Measurements from ENCODE around the gene ARL4C.

Gene ARL4C, protein sequence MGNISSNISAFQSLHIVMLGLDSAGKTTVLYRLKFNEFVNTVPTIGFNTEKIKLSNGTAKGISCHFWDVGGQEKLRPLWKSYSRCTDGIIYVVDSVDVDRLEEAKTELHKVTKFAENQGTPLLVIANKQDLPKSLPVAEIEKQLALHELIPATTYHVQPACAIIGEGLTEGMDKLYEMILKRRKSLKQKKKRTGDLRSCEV

DNA sequence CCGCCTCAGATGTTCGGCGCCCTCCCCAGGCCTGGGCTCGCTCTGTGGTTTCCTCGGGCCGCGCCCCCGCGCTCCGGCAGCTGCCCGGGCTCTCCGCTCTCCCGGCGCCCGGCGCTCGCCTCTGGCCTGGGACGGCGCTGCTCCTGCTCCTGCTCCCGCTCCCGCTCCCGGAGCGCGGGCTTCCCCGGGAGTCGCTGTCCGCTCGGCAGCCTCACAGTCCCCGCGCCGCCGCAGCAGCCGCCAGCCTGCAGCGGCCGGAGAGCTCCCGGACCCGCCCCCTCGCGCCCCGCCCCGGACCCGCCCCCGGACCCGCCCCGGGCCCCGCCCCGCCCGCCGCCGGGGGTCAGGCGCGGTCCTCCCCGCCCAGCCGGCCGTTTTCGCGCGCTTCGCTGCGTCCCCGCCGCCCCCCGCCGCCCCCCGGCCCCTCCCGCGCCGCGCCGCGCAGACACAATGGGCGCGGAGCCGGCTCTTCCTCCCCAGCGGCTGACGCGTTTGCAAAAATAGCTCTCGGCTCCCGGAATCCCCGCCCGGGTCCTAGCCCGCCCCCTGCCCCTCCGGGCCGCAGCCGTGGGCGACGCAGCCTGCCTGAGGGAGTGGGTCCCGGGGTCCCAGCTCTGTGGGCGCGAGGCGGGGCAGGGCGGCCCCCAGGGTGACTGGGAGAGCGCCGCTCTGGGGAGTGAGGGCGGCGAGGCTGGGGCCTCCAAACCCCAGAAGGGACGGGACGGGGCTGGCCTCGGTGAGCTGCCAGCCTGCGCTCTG, at the start of gene ARL4C:
TSS of gene ARL4C (minus strand) at position 247 of the 759 bp plus-strand sequence. CDS start 495 bp downstream, outside the sequence.
- peak; percentile 67 for DNase-seq

GRCh38 chr2:234544659-234545611, 48.1 kb upstream of the ARL4C start:
- DNase-seq: peak; percentile 78

DNA sequence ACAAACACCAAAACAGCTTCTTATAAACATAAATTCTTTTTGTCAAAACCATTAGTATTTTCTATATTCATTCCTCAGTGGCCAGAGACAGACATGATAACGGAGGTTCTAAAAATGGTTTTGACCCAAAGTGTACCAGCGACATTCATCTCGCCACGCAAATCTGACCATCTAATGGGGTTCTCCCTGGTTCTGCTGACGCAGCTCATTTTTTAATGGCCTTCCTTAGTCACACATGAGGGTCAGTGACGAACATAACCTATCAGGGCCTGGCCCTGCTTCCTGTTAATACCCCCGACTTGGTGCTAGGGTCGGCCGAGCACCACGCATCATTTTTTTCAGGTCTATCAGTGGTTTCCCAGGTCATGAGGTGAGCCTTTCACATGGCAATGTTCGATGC, 45.9 kb upstream of the ARL4C start:
- DNase-seq: no peak

DNA sequence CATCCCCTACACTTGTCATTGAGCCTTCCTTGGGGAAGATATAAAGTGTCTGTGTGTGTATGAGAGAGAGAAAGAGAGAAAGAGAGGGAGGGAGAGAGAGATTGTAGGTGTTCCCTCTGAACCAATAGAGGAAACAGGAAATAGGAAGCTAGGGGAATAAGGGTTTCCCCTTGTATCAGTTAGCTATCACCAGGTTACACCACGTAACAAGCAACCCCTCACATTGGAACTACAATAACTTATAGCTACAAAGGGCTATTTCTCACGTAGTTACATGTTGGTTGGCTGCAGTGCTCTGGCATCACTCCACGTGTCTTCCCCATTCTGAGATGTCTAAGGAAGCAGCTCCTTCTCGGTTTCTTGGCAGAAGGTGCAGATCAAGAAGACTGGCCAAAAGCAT, 41.0 kb upstream of the ARL4C start:
- no peak for DNase-seq

DNA sequence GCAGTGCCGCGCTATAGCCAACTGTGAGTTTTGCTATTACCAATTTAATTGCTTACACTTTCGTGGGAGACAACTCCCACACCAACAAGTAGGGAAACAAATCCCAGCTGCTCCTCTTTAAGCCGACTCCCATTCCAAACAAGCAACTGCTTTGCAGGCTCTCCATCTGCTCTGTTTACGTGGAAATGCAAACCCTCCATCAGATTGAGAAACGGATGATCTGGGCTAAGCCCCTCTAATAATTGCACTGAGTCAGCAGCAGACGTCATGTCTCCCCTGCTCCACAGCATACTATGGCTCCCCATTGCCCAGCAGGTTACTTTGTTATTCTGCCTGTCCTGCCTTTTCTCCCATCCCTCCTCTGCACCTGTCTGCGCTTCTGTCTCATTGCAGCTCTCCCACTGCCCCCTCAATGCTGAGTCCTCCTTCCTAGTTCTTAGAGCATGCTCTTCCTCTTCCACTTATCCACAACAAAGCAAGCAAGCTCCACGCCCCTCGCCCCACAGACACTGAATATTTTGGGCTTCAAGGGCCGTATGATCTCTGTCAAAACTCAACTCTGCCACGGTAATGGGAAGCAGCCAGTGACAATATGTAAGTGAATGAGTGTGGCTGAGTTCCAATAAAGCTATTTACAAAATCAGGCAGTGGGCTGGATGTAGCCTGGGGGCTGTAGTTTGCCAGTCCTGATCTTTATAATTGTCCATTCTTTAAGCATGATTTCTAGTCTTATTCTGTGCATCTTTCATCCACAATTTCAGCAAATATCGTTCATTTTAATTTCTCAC, 39.5 kb upstream of the ARL4C start:
- DNase-seq: no peak

- DNase-seq: no peak
Observed at GRCh38 chr2:234535464-234535863, 38.6 kb upstream of the ARL4C start.

- DNase-seq: no peak
Observed at GRCh38 chr2:234534515-234534914, 37.6 kb upstream of the ARL4C start.

GRCh38 chr2:234533626-234534025, 36.7 kb upstream of the ARL4C start:
- DNase-seq: no peak

- DNase-seq: no peak
Observed at GRCh38 chr2:234528410-234529148, 31.7 kb upstream of the ARL4C start.

GRCh38 chr2:234526711-234527110, 29.8 kb upstream of the ARL4C start:
- DNase-seq: no peak

DNA sequence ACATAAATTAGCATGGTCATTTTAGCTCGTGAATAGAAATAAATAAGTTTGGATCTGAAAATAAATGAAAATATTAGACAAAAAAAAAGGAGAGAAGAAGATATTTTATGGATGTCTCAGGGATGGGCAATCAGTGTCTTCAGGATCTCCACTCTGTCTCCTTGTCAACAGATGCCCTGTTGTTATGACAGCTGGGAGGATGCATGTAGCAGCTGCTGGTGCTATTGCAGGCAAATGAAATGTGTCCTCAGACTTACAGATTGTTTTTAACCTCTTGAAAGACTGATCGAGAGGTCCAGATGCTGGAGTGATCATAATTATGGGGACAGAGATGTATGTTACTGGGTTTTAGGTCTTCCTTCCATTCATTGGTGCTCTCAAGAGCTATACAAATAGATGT, 24.7 kb upstream of the ARL4C start:
- no peak for DNase-seq

- DNase-seq: no peak
Observed at GRCh38 chr2:234518986-234519642, 22.2 kb upstream of the ARL4C start.

GRCh38 chr2:234517971-234518370, 21.1 kb upstream of the ARL4C start:
- DNase-seq: no peak

GRCh38 chr2:234514873-234515638, 18.2 kb upstream of the ARL4C start:
- DNase-seq: no peak

DNA sequence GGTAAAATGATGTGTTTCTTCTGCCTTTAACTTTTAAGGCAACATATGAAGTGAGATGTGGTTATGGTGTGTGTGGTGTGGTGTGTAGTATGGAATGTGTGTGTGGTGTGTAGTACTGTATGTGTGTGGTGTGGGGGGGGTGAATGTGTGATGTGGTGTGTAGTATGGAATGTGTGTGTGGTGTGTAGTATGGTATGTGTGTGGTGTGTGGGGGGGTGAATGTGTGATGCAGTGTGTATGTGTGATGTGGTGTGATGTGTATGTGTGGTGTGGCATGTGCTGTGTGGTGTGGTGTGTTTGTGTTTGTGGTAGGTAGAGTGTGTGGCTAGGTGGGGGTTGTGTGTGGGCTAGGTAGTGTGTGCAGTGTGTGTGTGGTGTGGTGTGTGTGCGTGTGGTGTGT, 17.2 kb upstream of the ARL4C start:
- no peak for DNase-seq

- no peak for DNase-seq
Observed at GRCh38 chr2:234512884-234513669, 16.2 kb upstream of the ARL4C start.

DNA sequence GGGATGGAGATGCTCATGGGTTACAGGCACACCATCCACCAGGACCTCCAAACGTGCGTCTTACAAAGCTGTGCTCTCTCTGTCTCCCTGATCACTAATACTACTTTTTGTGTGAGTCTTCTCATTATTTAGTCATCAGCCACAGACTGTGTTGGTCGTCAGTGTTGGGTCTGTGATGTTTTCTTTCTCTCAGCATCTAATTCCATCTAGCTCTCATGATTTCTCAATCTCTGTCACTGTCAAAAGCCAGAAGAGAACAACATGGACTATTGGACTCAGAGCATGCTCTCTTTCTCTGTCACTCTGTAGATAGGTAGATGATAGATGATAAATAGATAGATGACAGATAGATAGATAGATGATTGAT, 6.0 kb upstream of the ARL4C start:
- DNase-seq: no peak

GRCh38 chr2:234502285-234502918, 5.5 kb upstream of the ARL4C start:
- no peak for DNase-seq

DNA sequence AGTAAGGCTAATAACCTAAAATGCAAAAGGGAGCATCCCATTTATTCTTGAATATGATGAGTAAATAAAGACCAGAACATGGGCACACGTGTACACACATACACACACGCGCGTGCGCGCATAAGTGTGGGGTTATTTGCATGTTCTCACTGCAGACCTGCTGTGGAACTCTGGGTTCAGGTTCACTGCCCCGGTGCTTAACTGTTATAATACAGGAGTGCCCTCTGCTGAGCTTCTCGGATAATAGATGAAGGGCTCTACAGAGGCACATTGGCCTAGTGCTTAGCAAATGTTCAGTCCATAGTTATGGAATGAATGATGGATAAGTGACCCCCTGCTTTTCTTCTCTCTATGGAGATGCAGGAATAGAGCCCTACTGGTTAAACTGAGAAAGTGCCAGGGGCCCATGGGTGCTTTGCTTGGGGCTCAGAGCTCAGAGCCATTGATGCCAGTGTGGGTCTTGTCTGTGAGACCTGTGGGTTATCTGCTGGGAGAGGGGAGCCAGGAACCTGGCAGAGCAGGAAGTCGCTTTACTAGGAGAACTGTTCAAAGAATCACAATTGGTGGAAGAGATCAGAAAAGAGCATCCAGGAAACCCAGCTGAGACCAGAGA, 3.6 kb upstream of the ARL4C start:
- peak; percentile 84 for DNase-seq
